ENCODE data around the gene PXK. TPM values are rescaled to one million over a fixed set of nuclear protein-coding genes. Genes with fewer than 3 reads are reported as not detected.

PXK gene
- total and polyA plus RNA-seq, 8 donors, result 8.3 to 54.0 (median 31.1) TPM

- H3K27me3 ChIP-seq, result no peaks in the 10 kb centered on the region
- TF ChIP-seq POLR2AphosphoS5 (IDR thresholded peaks at IDR 0.05) (no peak), POLR2A (IDR thresholded peaks at IDR 0.05) (no peak), CTCF (IDR thresholded peaks at IDR 0.05) (no peak), EP300 (IDR thresholded peaks at IDR 0.05) (no peak)
These were observed 8.0 kb downstream of the PXK start for GRCh38 chr3:58340594-58341244.

GRCh38 chr3:58341376-58341775, 8.7 kb downstream of the PXK start:
- H3K27ac ChIP-seq, result no peak overlapping the region
- no peak for DNase-seq
- TF ChIP-seq CTCF (IDR thresholded peaks at IDR 0.05) (no peak), EP300 (IDR thresholded peaks at IDR 0.05) (no peak), POLR2AphosphoS5 (IDR thresholded peaks at IDR 0.05) (no peak), POLR2A (IDR thresholded peaks at IDR 0.05) (no peak)
- peaks cover 0 to 43% (median 10%) of the 10 kb centered on the region in 4 donors for H3K4me1 ChIP-seq
- H3K4me3 ChIP-seq, result no peak overlapping the region
- 87 to 96% (median 90%) methylated on average over 3 of the region's 3 CpGs for WGBS, 5 donors
- H3K27me3 ChIP-seq, result no peaks in the 10 kb centered on the region
- peaks cover 0 to 19% (median 11%) of the 10 kb centered on the region in 4 donors for H3K36me3 ChIP-seq
- no peaks in the 10 kb centered on the region for H3K9me3 ChIP-seq
- intact Hi-C loops (cut with DNase I; ENCODE audit: low total_unique reads), result no loop called here

More at GRCh38 chr3:58340594-58341244, 8.0 kb downstream of the PXK start:
- DNase-seq, result no peak
- intact Hi-C loops (cut with DNase I; ENCODE audit: low total_unique reads), result no loop called here
- no peak overlapping the region for H3K27ac ChIP-seq
- H3K9me3 ChIP-seq, result no peaks in the 10 kb centered on the region
- WGBS, 5 donors, result 96 to 99% (median 97%) methylated on average over 3 of the region's 3 CpGs
- H3K4me1 ChIP-seq, result peaks cover 0 to 42% (median 14%) of the 10 kb centered on the region in 4 donors
- H3K4me3 ChIP-seq, result no peak overlapping the region
- H3K36me3 ChIP-seq, result peaks cover 0 to 19% (median 11%) of the 10 kb centered on the region in 4 donors

GRCh38 chr3:58342676-58343075, 10.0 kb downstream of the PXK start:
- peaks cover 0 to 19% (median 11%) of the 10 kb centered on the region in 4 donors for H3K36me3 ChIP-seq
- no peak for DNase-seq
- peaks cover 0 to 37% (median 6%) of the 10 kb centered on the region in 4 donors for H3K4me1 ChIP-seq
- intact Hi-C loops (cut with DNase I; ENCODE audit: low total_unique reads), result no loop called here
- H3K27ac ChIP-seq, result no peak overlapping the region
- no peaks in the 10 kb centered on the region for H3K9me3 ChIP-seq
- TF ChIP-seq POLR2AphosphoS5 (IDR thresholded peaks at IDR 0.05), result no peak
- TF ChIP-seq POLR2A (IDR thresholded peaks at IDR 0.05), result no peak
- TF ChIP-seq EP300 (IDR thresholded peaks at IDR 0.05), result no peak
- TF ChIP-seq CTCF (IDR thresholded peaks at IDR 0.05), result no peak
- no peak overlapping the region for H3K4me3 ChIP-seq
- no peaks in the 10 kb centered on the region for H3K27me3 ChIP-seq
- WGBS, 5 donors, result 69 to 85% (median 78%) methylated on average over 5 of the region's 5 CpGs

GRCh38 chr3:58345457-58345856, 12.8 kb downstream of the PXK start:
- Histone ChIP-seq H3K4me3 (no peak overlapping the region), H3K9me3 (no peaks in the 10 kb centered on the region), H3K36me3 (peaks cover 0 to 15% (median 5%) of the 10 kb centered on the region in 4 donors), H3K27me3 (no peaks in the 10 kb centered on the region), H3K4me1 (peaks cover 0 to 47% (median 14%) of the 10 kb centered on the region in 4 donors), H3K27ac (no peak overlapping the region)
- DNase-seq, result no peak
- 93 to 97% (median 95%) methylated on average over 4 of the region's 4 CpGs for WGBS, 5 donors
- TF ChIP-seq CTCF (IDR thresholded peaks at IDR 0.05), result no peak
- TF ChIP-seq POLR2AphosphoS5 (IDR thresholded peaks at IDR 0.05), result no peak
- TF ChIP-seq POLR2A (IDR thresholded peaks at IDR 0.05), result no peak
- TF ChIP-seq EP300 (IDR thresholded peaks at IDR 0.05), result no peak
- intact Hi-C loops (cut with DNase I; ENCODE audit: low total_unique reads), result no loop called here
